ENCODE measurements around the gene SYNPO2L.

Gene SYNPO2L

DNA sequence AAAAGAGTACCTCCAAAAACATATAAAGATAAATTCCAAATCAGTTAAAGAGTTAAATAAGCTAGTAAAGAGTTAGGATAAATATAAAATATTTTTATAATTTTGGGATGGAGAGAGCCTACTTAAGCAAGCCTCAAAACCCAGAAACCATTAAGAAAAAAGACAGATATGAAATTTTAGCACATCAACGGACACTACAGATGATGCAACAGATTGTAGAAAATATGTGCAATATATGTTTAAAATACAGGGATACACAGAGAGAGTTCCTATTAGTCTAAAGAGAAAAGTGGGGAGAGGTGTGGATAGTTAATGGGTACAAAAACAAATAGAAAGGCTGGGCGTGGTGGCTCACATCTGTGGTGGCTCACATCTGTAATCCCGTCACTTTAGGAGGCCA, 41.1 kb downstream of the SYNPO2L start:
- DNase-seq, result no peak

DNA sequence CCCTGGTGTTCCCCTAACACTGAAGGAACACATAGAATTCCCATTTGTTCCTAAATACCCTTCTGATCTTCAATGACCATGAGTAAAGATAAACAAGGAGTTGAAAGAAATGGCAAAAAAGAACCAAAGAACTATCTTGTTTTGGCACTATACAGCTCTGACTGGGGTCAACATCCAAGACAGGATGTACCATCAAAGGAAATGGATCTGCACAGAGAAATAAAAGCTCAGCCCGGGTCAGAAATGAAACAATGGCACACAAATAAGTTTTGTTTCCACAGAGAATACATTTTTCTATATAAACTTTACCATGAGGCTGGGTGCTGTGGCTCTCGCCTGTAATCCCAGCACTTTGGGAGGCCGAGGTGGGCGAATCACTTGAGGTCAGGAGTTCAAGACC, 46.7 kb downstream of the SYNPO2L start:
- no peak for DNase-seq

DNA sequence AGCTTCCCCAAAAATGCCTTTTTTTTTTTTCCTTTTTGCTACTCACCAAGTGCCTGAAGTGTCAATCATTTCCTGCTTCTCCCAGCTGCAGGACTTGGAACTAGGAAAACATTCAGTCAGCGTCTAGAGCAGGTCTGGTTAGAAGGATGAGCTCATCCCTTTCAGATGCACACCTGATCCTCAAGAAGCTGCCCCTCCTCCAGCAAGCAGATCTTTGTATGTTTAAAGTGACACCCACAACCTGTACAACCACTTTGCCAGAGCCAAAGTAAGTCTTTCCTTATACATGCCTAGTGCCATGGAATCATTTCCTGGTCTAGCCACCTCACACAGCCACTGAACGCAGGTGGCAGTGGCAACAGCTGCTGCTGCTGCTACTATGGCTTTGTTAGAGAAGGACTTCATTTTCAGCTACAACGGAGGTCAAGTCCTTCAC, 54.3 kb downstream of the SYNPO2L start:
- no peak for DNase-seq

DNA sequence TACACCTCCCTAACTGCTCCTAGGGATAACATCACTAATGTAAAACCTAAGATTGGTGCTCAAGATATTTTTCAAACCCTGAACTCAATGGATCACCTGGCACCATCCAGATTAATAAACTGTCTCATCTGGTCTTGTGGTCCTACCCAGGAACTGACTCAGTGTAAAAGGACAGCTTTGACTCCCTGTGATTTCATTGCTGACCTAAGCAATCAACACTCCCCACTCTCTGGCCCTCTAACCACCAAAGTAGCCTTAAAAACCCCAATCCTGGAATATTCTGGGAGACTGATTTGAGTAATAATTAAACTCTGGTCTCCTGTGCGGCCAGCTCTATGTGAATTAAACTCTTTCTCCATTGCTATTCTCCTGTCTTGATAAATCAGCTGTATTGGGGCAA, 58.5 kb downstream of the SYNPO2L start:
- no peak for DNase-seq
